ENCODE measurements around the gene PINLYP. TPM values are rescaled to one million over a fixed set of nuclear protein-coding genes. Genes with fewer than 3 reads are reported as not detected.

The PINLYP gene
- polyA plus RNA-seq, 1 of the 3 experiments (the other 2 are of a cell fraction), result 5.5 TPM

DNA sequence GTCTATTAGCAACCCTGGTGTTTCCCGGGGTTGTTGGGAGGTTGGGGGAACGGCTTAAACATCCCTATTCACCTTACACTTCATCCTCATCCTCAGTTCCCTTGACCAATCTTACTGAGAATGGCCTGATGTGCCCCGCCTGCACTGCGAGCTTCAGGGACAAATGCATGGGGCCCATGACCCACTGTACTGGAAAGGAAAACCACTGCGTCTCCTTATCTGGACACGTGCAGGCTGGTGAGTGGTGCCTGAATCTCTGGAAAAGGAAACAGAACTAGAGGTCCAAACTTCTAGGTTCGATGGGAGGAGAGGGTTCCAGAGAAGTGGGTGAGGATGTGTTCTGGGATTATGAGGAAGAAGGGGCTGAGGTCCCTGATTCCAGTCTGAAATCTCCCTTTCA lies 5.9 kb downstream of the PINLYP start:
- Histone ChIP-seq H3K9ac (no peak overlapping the region), H3F3A (replicated peaks; ENCODE audit: insufficient read depth) (peaks cover 3% of the 10 kb centered on the region), H3K4me1 (ENCODE audit: control insufficient read depth in 1 of 2, insufficient read depth in 2 of 2, low read depth in 1 of 2, low read length in 1 of 2) (peaks cover 0 to 21% of the 10 kb centered on the region in 2 experiments; a peak in 1 of 4 replicates), H2AFZ (ENCODE audit: low read depth) (no peak overlapping the region), H3K4me2 (no peak overlapping the region), H3K27ac (ENCODE audit: low read depth in 2 of 2, low read length in 1 of 2) (no peak overlapping the region; a peak in 1 of 4 replicates), H3K4me3 (ENCODE audit: low read depth in 2 of 2, low read length in 1 of 2) (peak overlapping the region in 1 of 2 experiments; percentile 12; a peak in 1 of 4 replicates), H3K36me3 (replicated peaks in 1 of 2; ENCODE audit: control insufficient read depth in 1 of 2, insufficient read depth in 2 of 2, low read length in 1 of 2) (peaks cover 0 to 4% of the 10 kb centered on the region in 2 experiments), H4K20me1 (ENCODE audit: insufficient read depth) (no peaks in the 10 kb centered on the region), H3K79me2 (ENCODE audit: insufficient read depth) (no peaks in the 10 kb centered on the region), H3K9me2 (no peaks in the 10 kb centered on the region), H3K9me3 (no peaks in the 10 kb centered on the region), H3K27me3 (ENCODE audit: insufficient read depth) (no peaks in the 10 kb centered on the region)
- TF ChIP-seq TEAD4 (IDR thresholded peaks at IDR 0.05; ENCODE audit: borderline replicate concordance, insufficient read depth) (no peak), NFIC (IDR thresholded peaks at IDR 0.05; ENCODE audit: borderline replicate concordance) (no peak), NRF1 (IDR thresholded peaks at IDR 0.05; ENCODE audit: low read depth, low read length) (no peak), GATA2 (CRISPR knock-in tag; IDR thresholded peaks at IDR 0.05) (no peak), RCOR1 (IDR thresholded peaks at IDR 0.05; ENCODE audit: low read length) (no peak), GABPA (IDR thresholded peaks at IDR 0.05; ENCODE audit: low read depth) (no peak), JUND (IDR thresholded peaks at IDR 0.05) (no peak), RAD21 (IDR thresholded peaks at IDR 0.05; ENCODE audit: low read length) (no peak), IRF3 (IDR thresholded peaks at IDR 0.05; ENCODE audit: low read depth, low read length) (no peak), TAF1 (IDR thresholded peaks at IDR 0.05; ENCODE audit: borderline replicate concordance, low read depth, low read length) (no peak), RFX5 (IDR thresholded peaks at IDR 0.05; ENCODE audit: low read length) (no peak), RXRA (IDR thresholded peaks at IDR 0.05; ENCODE audit: borderline replicate concordance, low read depth) (no peak), EZH2phosphoT487 (IDR thresholded peaks at IDR 0.05; ENCODE audit: borderline replicate concordance, low read depth) (no peak), CTCF (IDR thresholded peaks at IDR 0.05) (no peak), YY1 (IDR thresholded peaks at IDR 0.05; ENCODE audit: low read depth) (no peak)
- TF ChIP-seq, protein P1, sequence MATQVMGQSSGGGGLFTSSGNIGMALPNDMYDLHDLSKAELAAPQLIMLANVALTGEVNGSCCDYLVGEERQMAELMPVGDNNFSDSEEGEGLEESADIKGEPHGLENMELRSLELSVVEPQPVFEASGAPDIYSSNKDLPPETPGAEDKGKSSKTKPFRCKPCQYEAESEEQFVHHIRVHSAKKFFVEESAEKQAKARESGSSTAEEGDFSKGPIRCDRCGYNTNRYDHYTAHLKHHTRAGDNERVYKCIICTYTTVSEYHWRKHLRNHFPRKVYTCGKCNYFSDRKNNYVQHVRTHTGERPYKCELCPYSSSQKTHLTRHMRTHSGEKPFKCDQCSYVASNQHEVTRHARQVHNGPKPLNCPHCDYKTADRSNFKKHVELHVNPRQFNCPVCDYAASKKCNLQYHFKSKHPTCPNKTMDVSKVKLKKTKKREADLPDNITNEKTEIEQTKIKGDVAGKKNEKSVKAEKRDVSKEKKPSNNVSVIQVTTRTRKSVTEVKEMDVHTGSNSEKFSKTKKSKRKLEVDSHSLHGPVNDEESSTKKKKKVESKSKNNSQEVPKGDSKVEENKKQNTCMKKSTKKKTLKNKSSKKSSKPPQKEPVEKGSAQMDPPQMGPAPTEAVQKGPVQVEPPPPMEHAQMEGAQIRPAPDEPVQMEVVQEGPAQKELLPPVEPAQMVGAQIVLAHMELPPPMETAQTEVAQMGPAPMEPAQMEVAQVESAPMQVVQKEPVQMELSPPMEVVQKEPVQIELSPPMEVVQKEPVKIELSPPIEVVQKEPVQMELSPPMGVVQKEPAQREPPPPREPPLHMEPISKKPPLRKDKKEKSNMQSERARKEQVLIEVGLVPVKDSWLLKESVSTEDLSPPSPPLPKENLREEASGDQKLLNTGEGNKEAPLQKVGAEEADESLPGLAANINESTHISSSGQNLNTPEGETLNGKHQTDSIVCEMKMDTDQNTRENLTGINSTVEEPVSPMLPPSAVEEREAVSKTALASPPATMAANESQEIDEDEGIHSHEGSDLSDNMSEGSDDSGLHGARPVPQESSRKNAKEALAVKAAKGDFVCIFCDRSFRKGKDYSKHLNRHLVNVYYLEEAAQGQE (IDR thresholded peaks at IDR 0.05; ENCODE audit: low read depth, low read length), result no peak
- DNase-seq, result no peak
- ChIA-PET CTCF (interaction anchor here (0.6 to 0.9 kb wide), 2 partner anchors 13 to 26 kb away, joined by 3 to 6 read pairs; no protein-coding TSS in a partner anchor), POLR2A (no interaction called here)
- WGBS (ENCODE audit: low lambda C conversion rate), result 55% methylated on average over 7 of the region's 7 CpGs
